ENCODE data around the gene DPY30. TPM values are rescaled to one million over a fixed set of nuclear protein-coding genes. Genes with fewer than 3 reads are reported as not detected.

Gene DPY30
- total and polyA plus RNA-seq, 2 donors from 2014 or later: 59.2 to 128 TPM

DNA sequence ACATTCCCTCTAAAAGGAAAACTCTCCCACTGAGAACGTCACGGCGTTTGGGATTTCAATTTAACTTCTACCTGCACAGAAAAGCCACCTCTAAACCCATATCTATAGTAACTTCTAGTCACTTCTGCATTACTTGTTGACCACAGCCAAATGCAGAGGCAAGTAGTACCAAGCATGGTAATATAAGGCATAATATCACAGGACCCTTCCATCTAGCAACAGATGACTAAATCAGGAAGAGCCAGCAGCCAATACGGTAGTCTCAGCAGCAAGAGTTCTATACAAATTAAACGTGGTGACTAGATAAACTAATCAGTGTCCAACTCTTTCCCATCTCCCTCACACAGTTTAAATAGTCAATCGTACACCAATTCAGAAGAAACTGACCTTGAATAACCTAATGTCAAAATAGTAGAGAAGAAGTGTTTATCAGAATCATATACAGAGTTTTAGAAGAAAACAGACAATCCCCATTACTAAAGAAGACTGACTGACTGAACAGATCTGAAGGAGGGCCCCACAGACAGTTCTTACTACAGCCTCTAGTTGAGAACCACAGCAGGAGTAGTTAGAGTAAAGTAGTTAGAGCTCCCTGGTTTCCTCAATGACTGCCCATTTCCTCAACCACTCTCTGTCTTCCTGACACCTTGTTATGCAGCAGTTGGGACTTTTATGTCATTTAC lies 58.8 kb downstream of the DPY30 start:
- Histone ChIP-seq H3K4me1 (ENCODE audit: control insufficient read depth in 2 of 3, insufficient read depth in 2 of 3, low read depth in 1 of 3, low read length in 3 of 3) (no peaks in the 10 kb centered on the region), H3K9ac (ENCODE audit: low read length in 3 of 3) (no peak overlapping the region), H3K9me3 (ENCODE audit: control insufficient read depth in 2 of 3, insufficient read depth in 1 of 3, low read length in 3 of 3) (no peaks in the 10 kb centered on the region), H3K27me3 (ENCODE audit: control insufficient read depth, insufficient read depth, low read length) (no peaks in the 10 kb centered on the region), H3K4me3 (ENCODE audit: low read length in 3 of 3) (no peak overlapping the region), H3K27ac (ENCODE audit: low read depth in 2 of 2, low read length in 2 of 2) (no peak overlapping the region), H3K36me3 (ENCODE audit: control insufficient read depth in 2 of 3, insufficient read depth in 3 of 3, low read length in 3 of 3) (no peaks in the 10 kb centered on the region)
- intact Hi-C loops (cut with DNase I): no loop called here
- FAIRE-seq (no peak), DNase-seq (peak in 1 of 5 donors; percentile 6)
- TF ChIP-seq, protein P1, sequence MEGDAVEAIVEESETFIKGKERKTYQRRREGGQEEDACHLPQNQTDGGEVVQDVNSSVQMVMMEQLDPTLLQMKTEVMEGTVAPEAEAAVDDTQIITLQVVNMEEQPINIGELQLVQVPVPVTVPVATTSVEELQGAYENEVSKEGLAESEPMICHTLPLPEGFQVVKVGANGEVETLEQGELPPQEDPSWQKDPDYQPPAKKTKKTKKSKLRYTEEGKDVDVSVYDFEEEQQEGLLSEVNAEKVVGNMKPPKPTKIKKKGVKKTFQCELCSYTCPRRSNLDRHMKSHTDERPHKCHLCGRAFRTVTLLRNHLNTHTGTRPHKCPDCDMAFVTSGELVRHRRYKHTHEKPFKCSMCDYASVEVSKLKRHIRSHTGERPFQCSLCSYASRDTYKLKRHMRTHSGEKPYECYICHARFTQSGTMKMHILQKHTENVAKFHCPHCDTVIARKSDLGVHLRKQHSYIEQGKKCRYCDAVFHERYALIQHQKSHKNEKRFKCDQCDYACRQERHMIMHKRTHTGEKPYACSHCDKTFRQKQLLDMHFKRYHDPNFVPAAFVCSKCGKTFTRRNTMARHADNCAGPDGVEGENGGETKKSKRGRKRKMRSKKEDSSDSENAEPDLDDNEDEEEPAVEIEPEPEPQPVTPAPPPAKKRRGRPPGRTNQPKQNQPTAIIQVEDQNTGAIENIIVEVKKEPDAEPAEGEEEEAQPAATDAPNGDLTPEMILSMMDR (IDR thresholded peaks at IDR 0.05; ENCODE audit: borderline replicate concordance, extremely low read depth, insufficient read depth): no peak

DNA sequence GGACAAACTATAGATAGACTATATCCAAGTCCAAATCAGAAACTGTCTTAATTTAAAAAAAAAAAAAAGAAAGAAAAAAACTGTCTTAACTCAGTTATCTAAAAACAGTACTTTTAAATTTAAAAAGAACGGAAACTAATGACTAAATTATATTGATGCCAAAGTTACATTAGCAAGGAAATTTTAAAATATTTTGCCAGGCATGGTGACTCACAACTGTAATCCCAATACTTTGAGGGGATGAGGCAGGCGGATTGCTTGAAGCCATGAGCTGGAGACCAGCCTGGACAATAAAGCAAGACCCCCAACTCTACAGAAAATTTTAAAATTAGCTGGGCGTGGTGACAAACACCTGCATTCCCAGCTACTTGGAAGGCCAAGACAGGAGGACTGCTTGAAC lies 59.6 kb downstream of the DPY30 start:
- Histone ChIP-seq H3K4me1 (ENCODE audit: control insufficient read depth in 2 of 3, insufficient read depth in 2 of 3, low read depth in 1 of 3, low read length in 3 of 3) (no peaks in the 10 kb centered on the region), H3K4me3 (ENCODE audit: low read length in 3 of 3) (no peak overlapping the region), H3K9ac (ENCODE audit: low read length in 3 of 3) (no peak overlapping the region), H3K36me3 (ENCODE audit: control insufficient read depth in 2 of 3, insufficient read depth in 3 of 3, low read length in 3 of 3) (no peaks in the 10 kb centered on the region), H3K27me3 (ENCODE audit: control insufficient read depth, insufficient read depth, low read length) (no peaks in the 10 kb centered on the region), H3K27ac (ENCODE audit: low read depth in 2 of 2, low read length in 2 of 2) (no peak overlapping the region), H3K9me3 (ENCODE audit: control insufficient read depth in 2 of 3, insufficient read depth in 1 of 3, low read length in 3 of 3) (no peaks in the 10 kb centered on the region)
- FAIRE-seq (peak; percentile 61), DNase-seq (no peak)
- intact Hi-C loops (cut with DNase I): no loop called here
- TF ChIP-seq, protein P1 (IDR thresholded peaks at IDR 0.05; ENCODE audit: borderline replicate concordance, extremely low read depth, insufficient read depth): no peak

DNA sequence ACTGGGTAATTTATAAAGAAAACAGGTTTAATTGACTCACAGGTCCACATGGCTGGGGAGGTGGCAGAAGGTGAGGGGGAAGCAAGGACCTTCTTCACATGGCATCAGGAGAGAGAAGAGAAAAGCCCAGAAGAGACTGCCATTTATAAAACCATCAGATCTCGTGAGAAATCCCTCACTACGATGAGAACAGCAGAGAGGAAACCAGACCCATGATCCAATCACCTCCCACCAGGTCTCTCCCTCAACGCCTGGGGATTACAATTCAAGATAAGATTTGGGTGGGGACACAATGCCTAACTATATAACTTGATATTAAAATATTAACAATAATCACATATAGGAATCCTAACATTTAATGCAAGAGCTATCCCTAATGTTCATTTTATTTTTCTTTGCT lies 60.6 kb downstream of the DPY30 start:
- FAIRE-seq: no peak
- no peak overlapping the region for H3K4me3 ChIP-seq (ENCODE audit: low read length in 3 of 3)
- intact Hi-C loops (cut with DNase I): no loop called here

More for the DNA sequence above, 60.6 kb downstream of the DPY30 start:
- Histone ChIP-seq H3K4me1 (ENCODE audit: control insufficient read depth in 2 of 3, insufficient read depth in 2 of 3, low read depth in 1 of 3, low read length in 3 of 3) (no peaks in the 10 kb centered on the region), H3K9ac (ENCODE audit: low read length in 3 of 3) (no peak overlapping the region), H3K27me3 (ENCODE audit: control insufficient read depth, insufficient read depth, low read length) (no peaks in the 10 kb centered on the region), H3K36me3 (ENCODE audit: control insufficient read depth in 2 of 3, insufficient read depth in 3 of 3, low read length in 3 of 3) (no peaks in the 10 kb centered on the region), H3K27ac (ENCODE audit: low read depth in 2 of 2, low read length in 2 of 2) (no peak overlapping the region), H3K9me3 (ENCODE audit: control insufficient read depth in 2 of 3, insufficient read depth in 1 of 3, low read length in 3 of 3) (no peaks in the 10 kb centered on the region)
- no peak for DNase-seq
- TF ChIP-seq, protein P1 (IDR thresholded peaks at IDR 0.05; ENCODE audit: borderline replicate concordance, extremely low read depth, insufficient read depth): no peak

All from kidney (tissue), 14 donors.